Islet precursor cell (in vitro differentiated cells): ENCODE measurements around the gene ANKRD11.

Source experiments
- DNase-seq: peaks from one replicate; pipeline ENCODE4 v3.0.0-alpha.2; 2018

ANKRD11 gene

GRCh38 chr16:89360760-89361435, 129.5 kb downstream of the ANKRD11 start:
- DNase-seq = no peak

GRCh38 chr16:89359264-89360147, 130.9 kb downstream of the ANKRD11 start:
- DNase-seq = no peak

GRCh38 chr16:89358030-89359005, 132.0 kb downstream of the ANKRD11 start:
- no peak for DNase-seq

GRCh38 chr16:89357055-89357816, 133.1 kb downstream of the ANKRD11 start:
- peak; percentile 87 for DNase-seq

- no peak for DNase-seq
Measured at GRCh38 chr16:89355686-89356085, 134.7 kb downstream of the ANKRD11 start.

GRCh38 chr16:89355007-89355406, 135.4 kb downstream of the ANKRD11 start:
- no peak for DNase-seq

- no peak for DNase-seq
Measured at GRCh38 chr16:89354325-89354724, 136.0 kb downstream of the ANKRD11 start.

GRCh38 chr16:89352091-89352681, 138.2 kb downstream of the ANKRD11 start:
- no peak for DNase-seq

- DNase-seq = no peak
Measured at GRCh38 chr16:89351645-89352044, 138.7 kb downstream of the ANKRD11 start.

- DNase-seq = peak; percentile 48
Measured at GRCh38 chr16:89350701-89351380, 139.5 kb downstream of the ANKRD11 start.

GRCh38 chr16:89349947-89350633, 140.3 kb downstream of the ANKRD11 start:
- no peak for DNase-seq

- DNase-seq = no peak
Measured at GRCh38 chr16:89347807-89348206, 142.6 kb downstream of the ANKRD11 start.

- peak; percentile 47 for DNase-seq
Measured at GRCh38 chr16:89346869-89347268, 143.5 kb downstream of the ANKRD11 start.

- DNase-seq = peak; percentile 42
Measured at GRCh38 chr16:89345642-89346150, 144.7 kb downstream of the ANKRD11 start.

GRCh38 chr16:89344846-89345611, 145.3 kb downstream of the ANKRD11 start:
- DNase-seq = peak; percentile 48

- DNase-seq = peak; percentile 44
Measured at GRCh38 chr16:89344458-89344834, 145.9 kb downstream of the ANKRD11 start.

- peak; percentile 88 for DNase-seq
Measured at GRCh38 chr16:89343501-89344457, 146.6 kb downstream of the ANKRD11 start.
